HepG2 (cell line): ENCODE results near the gene DDN. TPM values are rescaled to one million over a fixed set of nuclear protein-coding genes. Genes with fewer than 3 reads are reported as not detected.

Experiments used
- ATAC-seq: fragments of 200-7000 bp; cut with Tn5 transposase; 3 replicates; pipeline ENCODE4 v1.9.1; 2020; ENCODE audit warnings: mild to moderate bottlenecking, moderate library complexity
- BruUV-seq: library from RNA; stranded (reverse); fragments of 400-500 nt; replicated peaks from 2 replicates; lab custom pipeline; 2021; lab: Mats Ljungman, UMichigan
- CTCF ChIA-PET: fragments of 300-600 bp; formaldehyde crosslinking; extraction: SDS; loops from one replicate; lab custom pipeline; 2021; ENCODE audit warnings: low total read pairs, inconsistent platforms, low intra/inter-chr PET ratio; lab: Yijun Ruan, JAX
- POLR2A ChIA-PET: fragments of 350-600 bp; sonication (Branson Sonifier 250); formaldehyde crosslinking; loops from one replicate; lab custom pipeline; 2020; ENCODE audit warnings: antibody characterized with exemption, inconsistent platforms; lab: Yijun Ruan, JAX
- DNase-seq: peaks from one replicate; pipeline ENCODE4 v3.0.0-alpha.2; 2015; ENCODE audit warnings: low spot score
- FAIRE-seq: peaks from 3 replicates; lab custom pipeline; 2011; peaks lifted over from hg19 to GRCh38; lab: Jason Lieb, UNC
- H2AFZ ChIP-seq: one replicate; pipeline ENCODE4 v1.6.1; 2011; ENCODE audit warnings: low read length, inconsistent platforms
- H3K27ac ChIP-seq: fragments of 300-600 bp; 3 replicates; pipeline ENCODE4 v1.8.0; 2011; ENCODE audit warnings: mixed run types, mild to moderate bottlenecking, mixed read lengths, low read length, inconsistent platforms; ENCODE audit not compliant: insufficient read depth; ENCODE audit errors: extremely low read length
- H3K27me3 ChIP-seq, 2 experiments: fragments of 200-600 bp in 1 of 2; 2 replicates in 1 of 2; 3 replicates in 1 of 2; pipeline versions ENCODE4 v1.6.0 to v1.8.0; 2011; ENCODE audit warnings: low read length in 2 of 2, mild to moderate bottlenecking in 2 of 2, moderate library complexity in 2 of 2, inconsistent platforms in 1 of 2; ENCODE audit not compliant: insufficient read depth in 2 of 2, control insufficient read depth in 1 of 2
- H3K36me3 ChIP-seq, 2 experiments: fragments of 200-600 bp in 1 of 2; replicated peaks in 1 of 2; 2 replicates in 1 of 2; 3 replicates in 1 of 2; pipeline versions ENCODE4 v1.5.1 to v1.8.0; 2011; ENCODE audit warnings: low read length in 2 of 2, inconsistent platforms in 1 of 2; ENCODE audit not compliant: insufficient read depth in 2 of 2, control insufficient read depth in 1 of 2
- H3K4me1 ChIP-seq: 2 replicates; pipeline ENCODE4 v1.5.1; 2012; ENCODE audit warnings: low read length, inconsistent platforms; ENCODE audit not compliant: insufficient read depth
- H3K4me2 ChIP-seq: 2 replicates; pipeline ENCODE4 v1.6.0; 2011; ENCODE audit warnings: low read depth, low read length, inconsistent platforms
- H3K4me3 ChIP-seq, 3 experiments: fragments of 200-600 bp in 1 of 3; sonication (generic), shearing (Covaris generic) in 1 of 3; replicated peaks in 1 of 3; 2 replicates each; pipeline ENCODE4 v1.5.1; 2011 to 2016; ENCODE audit warnings: low read length in 3 of 3, inconsistent platforms in 2 of 3, low read depth in 2 of 3, mild to moderate bottlenecking in 2 of 3, control low read depth in 1 of 3, mixed read lengths in 1 of 3; ENCODE audit not compliant: insufficient read depth in 1 of 3
- H3K79me2 ChIP-seq: one replicate; pipeline ENCODE4 v1.6.1; 2011; ENCODE audit warnings: low read length, inconsistent platforms; ENCODE audit not compliant: insufficient read depth
- H3K9ac ChIP-seq: 2 replicates; pipeline ENCODE4 v1.6.0; 2011; ENCODE audit warnings: mild to moderate bottlenecking, low read depth, low read length, inconsistent platforms; ENCODE audit not compliant: insufficient read depth
- H3K9me3 ChIP-seq: 2 replicates; pipeline ENCODE4 v1.5.1; 2012; ENCODE audit warnings: mild to moderate bottlenecking, low read length
- H4K20me1 ChIP-seq: 2 replicates; pipeline ENCODE4 v1.6.0; 2011; ENCODE audit warnings: inconsistent platforms, mild to moderate bottlenecking, low read length, moderate library complexity; ENCODE audit not compliant: insufficient read depth
- CBX5 ChIP-seq: sonication (generic); formaldehyde crosslinking; IDR thresholded peaks from 2 replicates; pipeline ENCODE4 v1.4.0; 2020; ENCODE audit warnings: missing genetic modification reagents, borderline replicate concordance
- CEBPG ChIP-seq: IDR thresholded peaks from 2 replicates; pipeline ENCODE4 v1.6.1; 2016
- EHMT2 ChIP-seq: fragments of 200-600 bp; sonication (generic); IDR thresholded peaks from 2 replicates; pipeline ENCODE4 v1.7.0; 2017; ENCODE audit warnings: antibody characterized with exemption, low read depth, low read length, borderline replicate concordance
- NFE2L1 ChIP-seq: sonication (generic); formaldehyde crosslinking; IDR thresholded peaks from 2 replicates; pipeline ENCODE4 v1.4.0; 2020; ENCODE audit warnings: missing genetic modification reagents, mild to moderate bottlenecking, borderline replicate concordance
- RFX5 ChIP-seq: IDR thresholded peaks from 2 replicates; pipeline ENCODE4 v1.6.1; 2011; ENCODE audit warnings: low read depth, low read length, improper control_type of control experiment
- SKIL ChIP-seq: sonication (generic); formaldehyde crosslinking; IDR thresholded peaks from 2 replicates; pipeline ENCODE4 v1.8.0; 2022; ENCODE audit warnings: missing genetic modification reagents, mild to moderate bottlenecking, moderate library complexity, borderline replicate concordance
- SMYD3 ChIP-seq: sonication (generic); formaldehyde crosslinking; IDR thresholded peaks from 2 replicates; pipeline ENCODE4 v1.8.1; 2023; ENCODE audit warnings: mild to moderate bottlenecking, missing genetic modification reagents
- ZFP36 ChIP-seq: fragments of 150-350 bp; IDR thresholded peaks from 2 replicates; pipeline ENCODE4 v1.6.1; 2018; ENCODE audit warnings: borderline replicate concordance, low read length, low read depth; ENCODE audit not compliant: partially characterized antibody
- ZKSCAN8 ChIP-seq: IDR thresholded peaks from 2 replicates; pipeline ENCODE4 v1.6.1; 2016; ENCODE audit warnings: borderline replicate concordance, missing genetic modification reagents, missing compliant biosample characterization
- ZNF33A ChIP-seq: sonication (generic); formaldehyde crosslinking; IDR thresholded peaks from 2 replicates; pipeline ENCODE4 v1.5.1; 2020; ENCODE audit warnings: missing genetic modification reagents, mild to moderate bottlenecking, moderate library complexity, borderline replicate concordance
- ZNF34 ChIP-seq: sonication (generic); formaldehyde crosslinking; IDR thresholded peaks from 2 replicates; pipeline ENCODE4 v1.4.0; 2020; ENCODE audit warnings: mild to moderate bottlenecking, missing genetic modification reagents, borderline replicate concordance
- ZNF350 ChIP-seq: sonication (generic); formaldehyde crosslinking; IDR thresholded peaks from 2 replicates; pipeline ENCODE4 v1.4.0; 2020; ENCODE audit warnings: mild to moderate bottlenecking, low read depth, missing genetic modification reagents, borderline replicate concordance
- ZNF431 ChIP-seq: sonication (generic); formaldehyde crosslinking; IDR thresholded peaks from 2 replicates; pipeline ENCODE4 v1.9.0; 2022; ENCODE audit warnings: missing genetic modification reagents, low read depth, mild to moderate bottlenecking, borderline replicate concordance
- ZNF629 ChIP-seq: sonication (generic); formaldehyde crosslinking; conservative IDR thresholded peaks from 2 replicates; pipeline ENCODE4 v1.5.0; 2020; ENCODE audit warnings: missing genetic modification reagents
- ZNF639 ChIP-seq: conservative IDR thresholded peaks from 2 replicates; pipeline ENCODE4 v1.6.1; 2018; ENCODE audit warnings: missing genetic modification reagents
- ZNF800 ChIP-seq: sonication (generic); formaldehyde crosslinking; IDR thresholded peaks from 2 replicates; pipeline ENCODE4 v1.4.0; 2020; ENCODE audit warnings: missing genetic modification reagents
- ZZZ3 ChIP-seq: sonication (generic); formaldehyde crosslinking; IDR thresholded peaks from 2 replicates; pipeline ENCODE4 v1.4.0; 2020; ENCODE audit warnings: missing genetic modification reagents, mild to moderate bottlenecking, borderline replicate concordance
- WGBS: methylation state at CpG from one replicate; pipeline ENCODE4 v1.1.6; 2017; ENCODE audit warnings: low lambda C conversion rate; 5-methylcytosine and 5-hydroxymethylcytosine counted together
- in situ Hi-C: cut with HindIII; loops from 2 replicates; pipeline ENCODE4 v1.10.0; 2017; ENCODE audit warnings: low pct_unique_long_range_greater_than_20kb; ENCODE audit not compliant: extremely low pct_ligation_motif_present
- intact Hi-C: fragments of 100-400 bp; cut with micrococcal nuclease; formaldehyde crosslinking; loops from one replicate; pipeline ENCODE4 v1.10.0; 2022; ENCODE audit not compliant: unreplicated experiment
- polyA plus RNA-seq, 8 experiments: library from polyadenylated mRNA; depleted of rRNA in 3 of 8; stranded (reverse) in 7 of 8; unstranded in 1 of 8; fragments of >200 nt; fragmentation: Illumina TruSeq in 4 of 8; extraction: Trizol in 4 of 8; gene quantifications; 2 replicates each; pipeline versions ENCODE4 v1.2.1 to v1.2.3, GENCODE V29; 2011 to 2016; ENCODE audit warnings: low read depth in 4 of 8, missing spikeins in 1 of 8, mixed read lengths in 1 of 8; ENCODE audit not compliant: insufficient read depth in 1 of 8
- total RNA-seq, 5 experiments: library from RNA; depleted of rRNA; stranded (reverse); fragments of >200 nt; fragmentation: Illumina TruSeq; extraction: Trizol; gene quantifications; 2 replicates each; pipeline ENCODE4 v1.2.3, GENCODE V29; 2016; ENCODE audit warnings: low read depth in 1 of 5

The DDN gene
- total and polyA plus RNA-seq, 2 of the 13 experiments (the other 11 are each of a cell fraction or from before 2014, with no cell fraction given), result 0.24 to 0.53 TPM

GRCh38 chr12:48957141-48958048, 41.8 kb downstream of the DDN start, which contains the start of gene ARF3:
TSS of gene ARF3 (minus strand) at chr12:48957487. CDS start at chr12:48941095, 16,392 bp downstream.
- no TSS peak for BruUV-seq
- H4K20me1 ChIP-seq, result peaks cover 6% of the 10 kb centered on the region; the same call in 1 of the 2 replicates
- peak within 1 kb of the TSS; percentile 66 for H3K27ac ChIP-seq
- ChIA-PET POLR2A (interaction anchor here (0.8 to 1.4 kb wide), 15 partner anchors 9 to 168 kb away, joined by 3 to 9 read pairs (median 4); partner anchors contain the start of genes ADCY6, DDN, DDX23 and FKBP11), CTCF (no interaction called here)
- intact Hi-C loops (loop anchor here (5.0 kb wide), 1 partner anchor 1975 kb away; no protein-coding TSS in a partner anchor), in situ Hi-C loops (no loop called here)
- H3K9me3 ChIP-seq, result no peaks in the 10 kb centered on the region
- DNase-seq, result peak; percentile 84
- peak within 1 kb of the TSS; percentile 28 for H2AFZ ChIP-seq
- H3K27me3 ChIP-seq, result 0 out of 5 replicates have a peak, but pooled peaks cover 0 to 1% of the 10 kb centered on the region in 2 experiments
- FAIRE-seq, result peak; percentile 57
- H3K4me1 ChIP-seq, result peaks cover 32% of the 10 kb centered on the region
- H3K9ac ChIP-seq, result peak within 1 kb of the TSS; percentile 80
- under 1% methylated on average over 26 of the region's 58 CpGs for WGBS
- H3K4me3 ChIP-seq, result peak within 1 kb of the TSS; percentile 85 to 98 (median 96)
- ATAC-seq, result peak; percentile 96
- peaks cover 0 to 13% of the 10 kb centered on the region in 2 experiments; a peak in 2 of 5 replicates for H3K36me3 ChIP-seq
- peak within 1 kb of the TSS; percentile 94 for H3K4me2 ChIP-seq
- H3K79me2 ChIP-seq, result peaks cover 38% of the 10 kb centered on the region
- TF ChIP-seq ZFP36 (no peak), ZNF350 (peak; percentile 82; the same call in 1 of the 2 replicates), RFX5 (no peak), EHMT2 (no peak), ZNF34 (CRISPR knock-in tag) (no peak), ZNF800 (CRISPR knock-in tag) (no peak), CEBPG (CRISPR knock-in tag) (no peak), ZNF639 (CRISPR knock-in tag) (0 out of 2 replicates have a peak, but pooled peaks have one; percentile 56), SKIL (CRISPR knock-in tag) (peak; percentile 71), NFE2L1 (no peak), CBX5 (CRISPR knock-in tag) (no peak; the same call in 1 of the 2 replicates), SMYD3 (CRISPR knock-in tag) (no peak), ZZZ3 (CRISPR knock-in tag) (peak; percentile 69), ZNF431 (no peak), ZKSCAN8 (CRISPR knock-in tag) (no peak; the same call in 1 of the 2 replicates), ZNF629 (CRISPR knock-in tag) (no peak), ZNF33A (CRISPR knock-in tag) (no peak)
